NCI-H2196 (cell line): ENCODE results near the gene NFATC3.
A peak's percentile ranks its signal among the peaks of the same experiment; 100 is the strongest.

Experiments
- DNase-seq: peaks from one replicate; lab custom pipeline; 2025; ENCODE audit not compliant: unreplicated experiment; lab: John Stamatoyannopoulos, UW

Gene NFATC3

DNA sequence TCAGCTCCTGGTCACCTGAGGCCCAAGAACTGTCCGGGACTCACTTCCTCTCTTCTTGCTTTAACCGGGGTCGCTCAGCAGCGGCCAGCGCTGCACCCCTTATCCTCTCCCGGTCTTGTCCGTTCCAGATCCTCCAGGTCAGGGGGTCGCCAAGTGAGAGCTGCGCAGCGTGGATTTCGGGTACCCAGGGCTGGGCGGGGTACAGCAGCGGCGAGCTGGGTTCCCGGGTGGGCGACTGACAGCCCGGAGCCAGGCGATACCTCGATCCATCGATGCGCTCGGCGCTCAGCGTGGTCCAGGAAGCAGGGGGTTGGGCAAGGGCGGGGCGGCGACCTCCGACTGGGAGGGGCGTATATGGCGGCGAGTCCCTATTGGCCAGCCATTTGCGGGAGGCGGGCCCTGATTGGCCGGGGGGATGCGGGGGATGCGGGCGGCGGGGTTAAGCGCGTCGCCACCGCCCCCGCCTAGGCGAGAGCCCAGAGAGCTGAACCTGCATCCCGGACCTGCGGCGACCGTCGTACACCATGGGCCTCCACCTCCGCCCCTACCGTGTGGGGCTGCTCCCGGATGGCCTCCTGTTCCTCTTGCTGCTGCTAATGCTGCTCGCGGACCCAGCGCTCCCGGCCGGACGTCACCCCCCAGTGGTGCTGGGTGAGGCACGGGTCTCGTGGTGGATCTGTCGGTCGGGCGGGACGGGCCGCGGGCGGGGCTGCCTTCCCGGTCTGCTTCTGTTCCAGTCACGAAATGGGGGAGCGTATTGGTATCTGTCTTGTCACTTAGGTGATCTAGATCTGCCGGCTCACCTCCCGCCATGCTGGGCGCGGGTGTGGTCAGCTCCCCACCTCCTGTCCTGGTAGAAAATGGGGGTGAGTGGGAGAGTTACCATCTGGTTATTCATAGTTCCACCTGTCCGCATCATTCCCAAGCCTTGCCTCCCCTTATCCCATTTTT is 160.0 kb downstream of the NFATC3 start, which contains the start of gene PLA2G15:
PLA2G15 (plus strand) TSS at position 471 of the 951 bp plus-strand sequence; CDS start at position 525, 54 bp downstream.
- DNase-seq, result peak; percentile 72

DNA sequence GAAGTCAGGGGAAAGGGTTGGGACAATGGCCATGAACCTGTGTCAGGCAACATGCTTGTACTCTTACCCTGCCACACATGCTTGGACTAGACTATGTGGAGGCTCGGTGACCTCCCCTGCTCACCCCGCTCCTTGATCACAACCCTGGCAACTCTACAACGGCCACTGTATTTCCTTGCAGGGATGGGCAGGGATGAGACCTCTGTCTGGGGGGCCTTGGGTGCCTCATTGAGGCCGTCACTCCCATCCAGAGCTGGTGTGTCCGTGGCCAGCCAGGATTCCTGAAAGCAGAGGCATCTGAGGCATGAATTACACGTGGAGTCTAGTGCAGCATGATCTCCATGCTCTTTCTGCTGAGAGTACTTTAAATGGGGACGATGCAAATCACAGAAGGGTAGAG is 161.0 kb downstream of the NFATC3 start:
- DNase-seq, result no peak

DNA sequence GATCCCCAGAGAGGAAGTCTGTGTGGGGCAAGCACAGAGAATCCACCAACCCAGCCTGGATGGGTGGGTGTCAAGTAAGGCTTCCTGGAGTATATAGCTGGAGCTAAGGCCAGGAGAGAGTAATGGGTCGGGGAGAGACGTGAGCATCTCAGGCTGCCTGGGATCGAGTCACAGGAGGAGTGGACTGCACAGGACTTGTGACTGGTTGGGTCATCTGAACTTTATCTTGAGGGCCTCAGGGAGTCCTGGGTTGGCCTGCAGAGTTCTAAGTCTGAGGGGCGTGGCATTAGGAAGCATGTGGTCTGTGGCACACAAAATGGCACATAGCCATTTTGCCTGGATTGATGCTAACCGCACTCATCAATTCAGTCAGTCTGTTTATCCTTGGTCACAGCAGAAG is 161.5 kb downstream of the NFATC3 start:
- DNase-seq, result no peak

DNA sequence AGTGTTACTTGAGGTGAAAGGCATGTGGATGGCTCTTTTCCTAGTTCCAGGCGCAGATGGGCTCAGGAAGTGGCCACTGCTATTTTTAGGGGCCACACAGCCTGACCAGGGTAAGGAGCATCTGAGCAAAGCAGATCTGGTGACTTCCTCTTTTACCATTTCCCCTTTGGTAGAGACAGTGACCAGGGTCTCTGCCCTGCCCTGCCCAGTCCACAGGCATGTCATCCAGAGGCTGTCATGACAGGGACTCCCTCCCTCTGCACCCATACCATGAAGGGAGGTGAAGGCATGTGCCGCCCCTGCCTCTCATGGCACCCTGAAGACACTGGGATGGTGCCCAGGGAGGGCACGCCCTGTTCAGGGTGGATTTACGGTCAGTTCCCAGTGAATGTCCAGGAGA is 162.2 kb downstream of the NFATC3 start:
- no peak for DNase-seq

- DNase-seq, result no peak
Measured at GRCh38 chr16:68247932-68248331, 162.8 kb downstream of the NFATC3 start.

GRCh38 chr16:68249371-68249770 is 164.2 kb downstream of the NFATC3 start:
- DNase-seq, result no peak

- no peak for DNase-seq
Measured at GRCh38 chr16:68250951-68251350, 165.8 kb downstream of the NFATC3 start.

DNA sequence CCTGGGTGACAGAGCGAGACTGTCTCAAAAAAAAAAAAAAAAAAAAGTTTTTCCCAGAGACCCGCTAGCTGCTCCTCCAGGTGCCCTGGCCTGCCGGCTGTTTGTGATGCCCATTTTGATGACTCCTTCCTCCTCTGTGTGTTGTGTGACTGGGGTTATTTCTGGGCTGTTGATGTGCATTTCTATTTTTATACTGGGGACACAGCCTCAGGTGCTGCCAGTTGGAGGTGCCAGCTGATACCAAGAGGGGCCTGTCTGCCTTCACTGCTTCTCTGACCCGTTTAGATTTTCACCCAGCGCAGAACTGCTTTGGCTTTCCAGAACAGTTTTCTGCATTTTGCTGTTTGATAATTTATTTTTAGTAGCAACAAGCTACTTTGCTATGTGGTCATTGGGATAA is 166.7 kb downstream of the NFATC3 start:
- no peak for DNase-seq

GRCh38 chr16:68252383-68252782 is 167.2 kb downstream of the NFATC3 start:
- DNase-seq, result no peak

GRCh38 chr16:68253721-68254120 is 168.6 kb downstream of the NFATC3 start:
- DNase-seq, result no peak

- no peak for DNase-seq
Measured at GRCh38 chr16:68255712-68256111, 170.5 kb downstream of the NFATC3 start.

DNA sequence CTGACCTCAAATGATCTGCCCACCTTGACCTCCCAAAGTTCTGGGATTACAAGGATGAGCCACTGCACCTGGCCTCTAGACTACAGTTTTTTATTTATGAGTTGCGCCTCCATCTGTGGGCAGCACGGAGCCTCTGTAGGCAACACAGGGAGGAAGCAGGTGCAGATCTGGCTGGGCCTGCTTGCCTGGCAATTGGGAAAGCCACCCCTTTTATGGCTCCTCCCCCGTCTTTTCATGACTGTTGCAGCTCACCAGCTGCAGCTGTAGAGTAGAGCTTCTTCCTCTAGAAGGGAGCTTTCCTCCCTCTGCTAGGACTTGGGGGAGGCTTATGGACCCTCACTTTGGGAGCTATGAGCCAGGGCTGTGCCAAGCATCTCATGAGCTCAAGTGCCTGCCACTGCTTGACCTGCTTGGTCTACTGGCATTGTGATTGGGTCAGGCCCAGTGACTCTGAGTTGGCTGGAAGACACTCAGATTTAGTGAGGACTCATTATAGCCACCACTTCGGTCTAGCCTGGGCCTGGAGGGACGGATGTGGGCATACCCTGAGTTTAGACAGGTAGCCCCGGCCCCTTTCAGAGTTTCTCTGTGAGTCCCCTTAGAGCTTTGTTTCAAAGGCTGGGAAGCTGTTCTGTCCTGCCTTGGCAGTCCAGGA is 172.2 kb downstream of the NFATC3 start:
- peak; percentile 72 for DNase-seq

GRCh38 chr16:68257906-68258800 is 173.0 kb downstream of the NFATC3 start:
- DNase-seq, result peak; percentile 18

DNA sequence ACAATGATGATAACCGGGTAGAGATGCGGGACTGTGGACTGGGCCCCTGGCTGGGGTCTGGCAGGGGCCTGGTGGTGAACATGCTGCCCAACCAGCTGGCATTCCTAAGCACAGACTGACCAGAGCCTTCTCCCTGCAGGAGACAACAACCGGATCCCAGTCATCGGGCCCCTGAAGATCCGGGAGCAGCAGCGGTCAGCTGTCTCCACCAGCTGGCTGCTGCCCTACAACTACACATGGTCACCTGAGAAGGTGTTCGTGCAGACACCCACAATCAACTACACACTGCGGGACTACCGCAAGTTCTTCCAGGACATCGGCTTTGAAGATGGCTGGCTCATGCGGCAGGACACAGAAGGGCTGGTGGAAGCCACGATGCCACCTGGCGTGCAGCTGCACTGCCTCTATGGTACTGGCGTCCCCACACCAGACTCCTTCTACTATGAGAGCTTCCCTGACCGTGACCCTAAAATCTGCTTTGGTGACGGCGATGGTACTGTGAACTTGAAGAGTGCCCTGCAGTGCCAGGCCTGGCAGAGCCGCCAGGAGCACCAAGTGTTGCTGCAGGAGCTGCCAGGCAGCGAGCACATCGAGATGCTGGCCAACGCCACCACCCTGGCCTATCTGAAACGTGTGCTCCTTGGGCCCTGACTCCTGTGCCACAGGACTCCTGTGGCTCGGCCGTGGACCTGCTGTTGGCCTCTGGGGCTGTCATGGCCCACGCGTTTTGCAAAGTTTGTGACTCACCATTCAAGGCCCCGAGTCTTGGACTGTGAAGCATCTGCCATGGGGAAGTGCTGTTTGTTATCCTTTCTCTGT is 174.0 kb downstream of the NFATC3 start:
- no peak for DNase-seq

DNA sequence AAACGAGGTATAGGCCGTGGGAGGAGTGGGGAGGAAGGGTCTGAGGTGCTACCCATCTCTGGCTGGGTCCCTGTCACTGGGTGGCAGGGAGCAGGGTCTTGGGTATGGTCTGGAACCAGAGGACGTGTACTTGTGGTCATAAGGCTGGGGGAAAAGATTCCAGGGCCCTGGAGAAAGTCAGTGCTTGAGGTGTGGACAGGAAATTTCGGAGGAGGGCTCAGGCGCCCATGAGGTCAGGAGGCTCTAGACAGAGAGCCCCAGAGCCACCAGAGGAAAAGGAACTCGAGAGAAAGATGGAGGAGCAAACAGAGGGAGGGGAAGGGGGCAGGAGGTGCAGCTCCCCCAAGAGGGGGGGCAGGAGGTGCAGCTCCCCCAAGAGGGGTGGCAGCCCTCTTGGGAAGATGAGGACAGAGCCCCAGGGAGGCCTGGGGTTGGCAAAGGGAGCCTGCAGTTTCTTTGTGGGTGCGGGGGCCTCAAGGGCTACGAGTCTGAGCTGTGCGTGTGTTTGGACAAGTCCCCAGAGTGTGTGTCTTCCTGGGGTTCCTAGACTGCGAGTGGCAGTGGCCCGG is 178.5 kb downstream of the NFATC3 start:
- DNase-seq, result no peak

DNA sequence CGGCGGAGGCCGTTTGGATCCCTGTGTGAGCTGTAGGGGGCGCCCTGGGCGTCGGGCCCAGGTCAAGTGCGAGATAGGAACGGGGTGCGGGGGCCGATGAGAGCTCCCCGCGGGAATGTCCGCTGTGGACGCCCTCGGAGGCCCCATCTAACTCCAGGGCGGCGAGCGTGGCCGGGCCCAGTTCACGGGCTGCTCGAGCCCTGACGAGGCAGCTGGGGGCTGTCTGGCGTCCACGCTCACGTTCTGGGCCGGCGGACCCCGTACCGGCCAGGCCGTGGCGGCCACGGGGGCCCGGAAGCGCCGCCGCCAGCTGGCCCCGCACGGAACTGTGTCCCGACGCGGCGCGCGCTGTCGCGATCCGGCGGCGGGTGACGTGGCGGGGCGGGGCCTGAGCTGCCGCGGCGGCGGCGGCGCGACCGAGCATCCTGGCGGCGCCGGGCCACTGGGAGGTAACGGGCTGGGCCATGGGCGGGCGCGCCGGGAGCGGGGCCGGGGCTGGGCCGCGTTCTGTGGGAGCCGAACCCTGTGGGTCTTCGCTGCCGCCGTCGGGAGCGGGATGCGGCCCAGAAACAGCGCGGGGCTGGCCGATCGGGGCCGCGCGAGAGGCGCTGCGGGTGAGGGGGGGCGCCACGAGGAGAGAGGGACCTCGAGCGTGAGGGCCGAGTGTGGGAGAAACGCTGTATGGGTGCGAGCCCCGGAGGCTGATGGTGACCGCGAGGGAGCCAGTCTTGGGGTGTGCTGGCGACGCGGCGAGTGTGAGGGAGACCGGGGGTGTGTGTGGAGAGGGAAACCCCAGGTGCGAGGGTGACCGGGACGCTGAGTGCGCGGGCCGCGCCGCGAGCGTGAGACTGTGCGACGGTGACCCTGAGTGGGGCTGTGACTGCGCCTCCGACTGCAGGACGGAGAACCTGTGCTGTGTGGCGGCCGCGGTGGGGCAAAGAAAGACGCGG is 179.2 kb downstream of the NFATC3 start, which contains the start of gene SLC7A6:
SLC7A6 (plus strand) TSS at position 399 of the 950 bp plus-strand sequence. CDS start 10,201 bp downstream, outside the sequence.
- peak; percentile 27 for DNase-seq

- peak; percentile 11 for DNase-seq
Measured at GRCh38 chr16:68265078-68265920, 180.1 kb downstream of the NFATC3 start.
